HCT116 (cell line): Measurements from ENCODE around the gene RNF217. TPM values are rescaled to one million over a fixed set of nuclear protein-coding genes. Genes with fewer than 3 reads are reported as not detected.

ENCODE experiments used
- ATAC-seq: fragments of 200-7000 bp; cut with Tn5 transposase; 2 replicates; pipeline ENCODE4 v1.9.1; 2020; ENCODE audit warnings: mild to moderate bottlenecking, moderate library complexity
- BruUV-seq: library from RNA; stranded (reverse); fragments of 400-500 nt; replicated peaks from 2 replicates; lab custom pipeline; 2021; lab: Mats Ljungman, UMichigan
- CTCF ChIA-PET: fragments of 300-600 bp; sonication (Branson Sonifier 250); formaldehyde crosslinking; loops from one replicate; lab custom pipeline; 2021; ENCODE audit warnings: antibody characterized with exemption; lab: Charles Lee
- POLR2A ChIA-PET: fragments of 300-600, 350-600 bp; sonication (Branson Sonifier 250); formaldehyde crosslinking; loops from one replicate; lab custom pipeline; 2021; ENCODE audit warnings: antibody characterized with exemption; lab: Charles Lee
- RAD21 ChIA-PET, 2 experiments: fragments of 300-600 bp; sonication (Branson Sonifier 250); formaldehyde crosslinking; loops; one replicate each; lab custom pipeline; 2023; ENCODE audit warnings: low total read pairs in 2 of 2; ENCODE audit not compliant: uncharacterized antibody in 2 of 2, unreplicated experiment in 2 of 2, low non-redundant PET in 1 of 2; lab: Charles Lee
- DNase-seq: peaks from one replicate; pipeline ENCODE4 v3.0.0-alpha.2; 2010; ENCODE audit warnings: low read depth, low spot score
- H2AFZ ChIP-seq: fragments of 200-600 bp; shearing (Covaris generic), sonication (generic); 2 replicates; pipeline ENCODE4 v1.6.1; 2017; ENCODE audit warnings: low read depth, mixed run types, mixed read lengths, antibody characterized with exemption, low read length; ENCODE audit not compliant: poor library complexity, severe bottlenecking
- H3K27ac ChIP-seq: 2 replicates; pipeline ENCODE4 v1.5.1; 2012; ENCODE audit warnings: low read depth, low read length
- H3K27me3 ChIP-seq: fragments of 200-600 bp; sonication (generic); 2 replicates; pipeline ENCODE4 v1.6.1; 2016; ENCODE audit warnings: mixed run types, low read length, mixed read lengths; ENCODE audit not compliant: insufficient read depth
- H3K36me3 ChIP-seq, 2 experiments: fragments of 200-500 bp in 1 of 2; fragments of 200-600 bp in 1 of 2; sonication (Bioruptor generic) in 1 of 2; sonication (generic) in 1 of 2; 2 replicates each; pipeline versions ENCODE4 v1.5.1 to v1.6.1; 2014 to 2016; ENCODE audit warnings: low read length in 2 of 2, inconsistent platforms in 1 of 2, mixed read lengths in 1 of 2, mixed run types in 1 of 2; ENCODE audit not compliant: insufficient read depth in 2 of 2, control insufficient read depth in 1 of 2
- H3K4me1 ChIP-seq, 2 experiments: fragments of 200-600 bp in 1 of 2; sonication (generic) in 1 of 2; 2 replicates each; pipeline versions ENCODE4 v1.5.1 to v1.6.1; 2012 to 2017; ENCODE audit warnings: low read length in 2 of 2, inconsistent platforms in 1 of 2, mild to moderate bottlenecking in 1 of 2, mixed read lengths in 1 of 2, mixed run types in 1 of 2, moderate library complexity in 1 of 2; ENCODE audit not compliant: insufficient read depth in 2 of 2, control insufficient read depth in 1 of 2
- H3K4me2 ChIP-seq: fragments of 200-600 bp; sonication (generic); 2 replicates; pipeline ENCODE4 v1.6.1; 2017; ENCODE audit warnings: mixed run types, low read length, mixed read lengths
- H3K4me3 ChIP-seq, 2 experiments: fragments of 200-600 bp in 1 of 2; sonication (generic) in 1 of 2; replicated peaks in 1 of 2; 2 replicates each; pipeline ENCODE4 v1.5.1; 2011 to 2016; ENCODE audit warnings: low read length in 2 of 2, control low read depth in 1 of 2, low read depth in 1 of 2, mild to moderate bottlenecking in 1 of 2, mixed read lengths in 1 of 2, mixed run types in 1 of 2
- H3K79me2 ChIP-seq: fragments of 200-600 bp; sonication (generic); 2 replicates; pipeline ENCODE4 v1.6.1; 2017; ENCODE audit warnings: mild to moderate bottlenecking, mixed run types, low read length, moderate library complexity, mixed read lengths; ENCODE audit not compliant: insufficient read depth
- H3K9ac ChIP-seq: fragments of 200-600 bp; sonication (generic); 2 replicates; pipeline ENCODE4 v1.6.1; 2016; ENCODE audit warnings: low read length, mixed read lengths
- H3K9me2 ChIP-seq: fragments of 200-600 bp; sonication (generic), shearing (Covaris generic); 2 replicates; pipeline ENCODE4 v1.6.1; 2017; ENCODE audit warnings: mixed run types, mild to moderate bottlenecking, moderate library complexity; ENCODE audit not compliant: insufficient read depth
- H3K9me3 ChIP-seq, 2 experiments: fragments of 200-500 bp in 1 of 2; fragments of 200-600 bp in 1 of 2; sonication (Bioruptor generic) in 1 of 2; sonication (generic) in 1 of 2; 2 replicates each; pipeline ENCODE4 v1.6.1; 2014 to 2017; ENCODE audit warnings: low read length in 2 of 2, mixed read lengths in 2 of 2, inconsistent platforms in 1 of 2, low read depth in 1 of 2, mild to moderate bottlenecking in 1 of 2, mixed run types in 1 of 2, moderate library complexity in 1 of 2; ENCODE audit not compliant: control insufficient read depth in 1 of 2, insufficient read depth in 1 of 2
- H4K20me1 ChIP-seq: fragments of 200-600 bp; sonication (generic), shearing (Covaris generic); 2 replicates; pipeline ENCODE4 v1.6.1; 2017; ENCODE audit warnings: mixed run types, mild to moderate bottlenecking, moderate library complexity; ENCODE audit not compliant: insufficient read depth
- JUND ChIP-seq: IDR thresholded peaks from 2 replicates; pipeline ENCODE4 v1.6.1; 2012
- POLR2AphosphoS5 ChIP-seq: IDR thresholded peaks from 2 replicates; pipeline ENCODE4 v1.6.1; 2011; ENCODE audit warnings: mild to moderate bottlenecking, low read depth, low read length, moderate library complexity
- SIN3A ChIP-seq: IDR thresholded peaks from 2 replicates; pipeline ENCODE4 v1.6.1; 2012; ENCODE audit warnings: low read depth
- TCF7L2 ChIP-seq: IDR thresholded peaks from 2 replicates; pipeline ENCODE4 v1.7.0; 2011; ENCODE audit warnings: borderline replicate concordance, inconsistent platforms; ENCODE audit not compliant: insufficient read depth, insufficient read length; ENCODE audit errors: extremely low read depth
- YY1 ChIP-seq: IDR thresholded peaks from 2 replicates; pipeline ENCODE4 v1.6.1; 2011; ENCODE audit warnings: low read length, low read depth, moderate library complexity, mild to moderate bottlenecking; ENCODE audit not compliant: insufficient replicate concordance; ENCODE audit errors: extremely low read depth
- ZFX ChIP-seq: fragments of 450-650 bp; IDR thresholded peaks from 2 replicates; pipeline ENCODE4 v1.6.1; 2017
- ZNF274 ChIP-seq: fragments of 200-500 bp; sonication (Bioruptor generic); IDR thresholded peaks from 2 replicates; pipeline ENCODE4 v1.6.1; 2014; ENCODE audit warnings: mild to moderate bottlenecking, low read depth, low read length, inconsistent platforms
- intact Hi-C: fragments of 100-400 bp; cut with micrococcal nuclease; formaldehyde crosslinking; loops from 2 replicates; pipeline ENCODE4 v1.10.0; 2022
- total RNA-seq: library from RNA; stranded (reverse); gene quantifications from one replicate; pipeline ENCODE4 v1.2.1, GENCODE V29; 2021; ENCODE audit not compliant: unreplicated experiment
- TF ChIP-seq, protein P1 (sequence below), 3 experiments: fragments of 200-600 bp in 1 of 3; sonication (generic) in 1 of 3; IDR thresholded peaks in 2 of 3; conservative IDR thresholded peaks in 1 of 3; 2 replicates each; pipeline ENCODE4 v1.5.1; 2012 to 2017; ENCODE audit warnings: low read depth in 2 of 3, low read length in 2 of 3, antibody characterized with exemption in 1 of 3, borderline replicate concordance in 1 of 3, control low read depth in 1 of 3, mild to moderate bottlenecking in 1 of 3, mixed read lengths in 1 of 3, mixed run types in 1 of 3, moderate library complexity in 1 of 3; ENCODE audit not compliant: insufficient read depth in 1 of 3
- TF ChIP-seq, protein P2 (sequence below): IDR thresholded peaks from 2 replicates; pipeline ENCODE4 v1.6.1; 2012
- TF ChIP-seq, protein P3 (sequence below): IDR thresholded peaks from 2 replicates; pipeline ENCODE4 v1.6.1; 2011; ENCODE audit warnings: mild to moderate bottlenecking, low read length, moderate library complexity; ENCODE audit not compliant: insufficient replicate concordance; ENCODE audit errors: extremely low read depth

The RNF217 gene
- total RNA-seq, 1 experiment from 2014 or later = 20.4 TPM

DNA sequence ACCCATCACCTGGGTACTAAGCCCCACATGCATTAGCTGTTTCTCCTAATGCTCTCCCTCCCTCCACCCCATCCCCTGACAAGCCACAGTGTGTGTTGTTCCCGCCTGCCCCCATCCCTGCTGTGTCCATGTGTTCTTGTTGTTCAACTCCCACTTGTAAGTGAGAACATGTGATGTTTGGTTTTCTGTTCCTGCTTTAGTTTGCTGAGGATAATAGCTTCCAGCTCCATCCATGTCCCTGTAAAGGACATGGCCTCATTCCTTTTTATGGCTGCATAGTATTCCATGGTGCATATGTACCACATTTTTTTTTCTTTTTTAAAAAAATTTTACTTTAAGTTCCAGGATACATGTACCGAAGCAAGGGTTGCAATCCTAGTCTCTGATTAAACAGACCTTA is 76.7 kb downstream of the RNF217 start (continued):
- TF ChIP-seq, protein P1, sequence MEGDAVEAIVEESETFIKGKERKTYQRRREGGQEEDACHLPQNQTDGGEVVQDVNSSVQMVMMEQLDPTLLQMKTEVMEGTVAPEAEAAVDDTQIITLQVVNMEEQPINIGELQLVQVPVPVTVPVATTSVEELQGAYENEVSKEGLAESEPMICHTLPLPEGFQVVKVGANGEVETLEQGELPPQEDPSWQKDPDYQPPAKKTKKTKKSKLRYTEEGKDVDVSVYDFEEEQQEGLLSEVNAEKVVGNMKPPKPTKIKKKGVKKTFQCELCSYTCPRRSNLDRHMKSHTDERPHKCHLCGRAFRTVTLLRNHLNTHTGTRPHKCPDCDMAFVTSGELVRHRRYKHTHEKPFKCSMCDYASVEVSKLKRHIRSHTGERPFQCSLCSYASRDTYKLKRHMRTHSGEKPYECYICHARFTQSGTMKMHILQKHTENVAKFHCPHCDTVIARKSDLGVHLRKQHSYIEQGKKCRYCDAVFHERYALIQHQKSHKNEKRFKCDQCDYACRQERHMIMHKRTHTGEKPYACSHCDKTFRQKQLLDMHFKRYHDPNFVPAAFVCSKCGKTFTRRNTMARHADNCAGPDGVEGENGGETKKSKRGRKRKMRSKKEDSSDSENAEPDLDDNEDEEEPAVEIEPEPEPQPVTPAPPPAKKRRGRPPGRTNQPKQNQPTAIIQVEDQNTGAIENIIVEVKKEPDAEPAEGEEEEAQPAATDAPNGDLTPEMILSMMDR (IDR thresholded peaks at IDR 0.05 in 2 of 3, conservative IDR thresholded peaks at IDR 0.05 in 1 of 3; ENCODE audit: borderline replicate concordance in 1 of 3, insufficient read depth in 1 of 3, low read depth in 2 of 3, low read length in 2 of 3) = no peak
- TF ChIP-seq ZFX (no peak), SIN3A (no peak), JUND (no peak), POLR2AphosphoS5 (no peak)
- TF ChIP-seq, protein P2, sequence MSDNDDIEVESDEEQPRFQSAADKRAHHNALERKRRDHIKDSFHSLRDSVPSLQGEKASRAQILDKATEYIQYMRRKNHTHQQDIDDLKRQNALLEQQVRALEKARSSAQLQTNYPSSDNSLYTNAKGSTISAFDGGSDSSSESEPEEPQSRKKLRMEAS = no peak

DNA sequence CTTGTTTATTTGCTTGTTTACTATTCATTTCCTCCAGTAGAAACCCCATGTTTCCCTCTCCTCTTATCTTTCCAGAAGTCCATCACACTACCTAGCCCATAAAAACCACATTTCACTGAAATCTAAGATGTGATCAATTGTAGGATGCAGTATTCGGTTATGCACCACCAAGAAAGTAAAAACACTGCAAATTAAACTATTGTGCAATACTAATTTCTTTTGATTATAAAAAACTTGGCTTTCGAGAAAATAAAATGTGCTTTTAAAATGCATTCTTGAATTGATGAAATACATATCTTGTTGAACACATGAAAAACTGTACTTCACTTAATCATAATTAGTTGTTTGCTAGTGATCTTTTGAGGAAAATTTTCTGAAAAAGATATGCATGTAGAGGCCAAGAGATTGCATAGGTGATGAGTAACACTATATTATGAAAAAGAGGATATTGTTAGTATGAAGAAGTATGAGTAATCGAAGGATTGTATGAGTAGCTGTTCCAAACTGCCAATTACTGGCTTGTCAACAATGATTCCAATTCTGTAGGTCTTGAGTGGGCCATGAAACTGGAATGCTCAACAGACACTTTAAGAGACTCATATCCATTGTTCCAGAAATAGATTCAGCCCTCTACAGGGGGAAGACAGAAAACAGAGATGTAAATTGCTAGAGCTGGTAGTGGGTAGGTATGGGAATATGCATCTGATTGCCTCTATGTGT is 79.7 kb downstream of the RNF217 start:
- Histone ChIP-seq H3K27ac (no peak overlapping the region), H3K9me3 (no peaks in the 10 kb centered on the region), H2AFZ (no peak overlapping the region), H3K36me3 (no peaks in the 10 kb centered on the region), H3K27me3 (no peaks in the 10 kb centered on the region), H3K79me2 (peaks cover 7% of the 10 kb centered on the region), H3K4me3 (no peak overlapping the region), H3K9me2 (no peaks in the 10 kb centered on the region), H3K4me1 (peaks cover 0 to 10% of the 10 kb centered on the region in 2 experiments; a peak in 2 of 4 replicates), H4K20me1 (0 out of 2 replicates have a peak, but pooled peaks cover 4% of the 10 kb centered on the region), H3K9ac (no peak overlapping the region), H3K4me2 (0 out of 2 replicates have a peak overlapping the region, but pooled peaks have one; percentile 2)
- BruUV-seq = no TSS peak
- 0 out of 2 replicates have a peak, but pooled peaks have one; percentile 27 for ATAC-seq
- ChIA-PET CTCF (no interaction called here), POLR2A (no interaction called here), RAD21 (no interaction called here)
- DNase-seq = peak; percentile 29
- intact Hi-C loops = no loop called here
- TF ChIP-seq TCF7L2 = no peak
- TF ChIP-seq, protein P2 = no peak
- TF ChIP-seq JUND = peak; percentile 14; the same call in 1 of the 2 replicates
- no peak for TF ChIP-seq ZNF274
- TF ChIP-seq, protein P1 (IDR thresholded peaks at IDR 0.05 in 2 of 3, conservative IDR thresholded peaks at IDR 0.05 in 1 of 3; ENCODE audit: borderline replicate concordance in 1 of 3, insufficient read depth in 1 of 3, low read depth in 2 of 3, low read length in 2 of 3) = no peak
- TF ChIP-seq YY1 = no peak
- TF ChIP-seq, protein P3, sequence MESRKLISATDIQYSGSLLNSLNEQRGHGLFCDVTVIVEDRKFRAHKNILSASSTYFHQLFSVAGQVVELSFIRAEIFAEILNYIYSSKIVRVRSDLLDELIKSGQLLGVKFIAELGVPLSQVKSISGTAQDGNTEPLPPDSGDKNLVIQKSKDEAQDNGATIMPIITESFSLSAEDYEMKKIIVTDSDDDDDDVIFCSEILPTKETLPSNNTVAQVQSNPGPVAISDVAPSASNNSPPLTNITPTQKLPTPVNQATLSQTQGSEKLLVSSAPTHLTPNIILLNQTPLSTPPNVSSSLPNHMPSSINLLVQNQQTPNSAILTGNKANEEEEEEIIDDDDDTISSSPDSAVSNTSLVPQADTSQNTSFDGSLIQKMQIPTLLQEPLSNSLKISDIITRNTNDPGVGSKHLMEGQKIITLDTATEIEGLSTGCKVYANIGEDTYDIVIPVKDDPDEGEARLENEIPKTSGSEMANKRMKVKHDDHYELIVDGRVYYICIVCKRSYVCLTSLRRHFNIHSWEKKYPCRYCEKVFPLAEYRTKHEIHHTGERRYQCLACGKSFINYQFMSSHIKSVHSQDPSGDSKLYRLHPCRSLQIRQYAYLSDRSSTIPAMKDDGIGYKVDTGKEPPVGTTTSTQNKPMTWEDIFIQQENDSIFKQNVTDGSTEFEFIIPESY = no peak
